Fibroblast of lung (primary cell): ENCODE data around the gene CLK4. TPM values are rescaled to one million over a fixed set of nuclear protein-coding genes. Genes with fewer than 3 reads are reported as not detected.

Experiments used
- DNase-seq, 2 donors: peaks; one replicate each; pipeline versions ENCODE4 v3.0.0 to v3.0.0-alpha.2; 2010; ENCODE audit warnings: low read depth in 2 of 2
- H2AFZ ChIP-seq: 2 replicates; pipeline ENCODE4 v1.5.1; 2012; ENCODE audit warnings: low read length, control low read depth, inconsistent platforms
- H3K27ac ChIP-seq: 2 replicates; pipeline ENCODE4 v1.5.1; 2011; ENCODE audit warnings: low read length, control low read depth; ENCODE audit not compliant: insufficient read depth
- H3K27me3 ChIP-seq: 2 replicates; pipeline ENCODE4 v1.5.1; 2011; ENCODE audit warnings: mild to moderate bottlenecking, low read length; ENCODE audit not compliant: control insufficient read depth, insufficient read depth
- H3K36me3 ChIP-seq: 2 replicates; pipeline ENCODE4 v1.5.1; 2011; ENCODE audit warnings: low read length; ENCODE audit not compliant: control insufficient read depth, insufficient read depth
- H3K4me1 ChIP-seq: 2 replicates; pipeline ENCODE4 v1.5.1; 2011; ENCODE audit warnings: low read length; ENCODE audit not compliant: control insufficient read depth, insufficient read depth; ENCODE audit errors: extremely low read depth
- H3K4me2 ChIP-seq: 2 replicates; pipeline ENCODE4 v1.5.1; 2011; ENCODE audit warnings: low read length, control low read depth; ENCODE audit not compliant: insufficient read depth; ENCODE audit errors: extremely low read depth
- H3K4me3 ChIP-seq, 4 experiments: fragments of 200-600 bp in 1 of 4; sonication (generic) in 1 of 4; replicated peaks in 1 of 4; 2 replicates each; pipeline ENCODE4 v1.5.1; 2011 to 2016; ENCODE audit warnings: low read length in 4 of 4, low read depth in 3 of 4, mild to moderate bottlenecking in 3 of 4, control low read depth in 2 of 4, inconsistent platforms in 1 of 4, mixed read lengths in 1 of 4; ENCODE audit not compliant: insufficient read depth in 1 of 4; ENCODE audit errors: control extremely low read depth in 1 of 4
- H3K79me2 ChIP-seq: 2 replicates; pipeline ENCODE4 v1.5.1; 2012; ENCODE audit warnings: mild to moderate bottlenecking, low read length, inconsistent platforms; ENCODE audit not compliant: control insufficient read depth, insufficient read depth
- H3K9ac ChIP-seq: 2 replicates; pipeline ENCODE4 v1.5.1; 2011; ENCODE audit warnings: mild to moderate bottlenecking, low read length, control low read depth; ENCODE audit not compliant: insufficient read depth
- H3K9me3 ChIP-seq: 2 replicates; pipeline ENCODE4 v1.5.1; 2012; ENCODE audit warnings: low read depth, low read length; ENCODE audit not compliant: control insufficient read depth, insufficient read depth
- H4K20me1 ChIP-seq: 2 replicates; pipeline ENCODE4 v1.5.1; 2011; ENCODE audit warnings: low read length; ENCODE audit not compliant: control insufficient read depth, insufficient read depth; ENCODE audit errors: extremely low read depth
- CTCF ChIP-seq, 2 donors: IDR thresholded peaks in 1 of 2; conservative IDR thresholded peaks in 1 of 2; 1 replicate in 1 of 2; 2 replicates in 1 of 2; pipeline ENCODE4 v1.5.1; 2011 to 2012; ENCODE audit warnings: low read length in 2 of 2, control low read depth in 1 of 2, inconsistent platforms in 1 of 2, low read depth in 1 of 2, mild to moderate bottlenecking in 1 of 2
- EZH2 ChIP-seq: IDR thresholded peaks from 2 replicates; pipeline ENCODE4 v1.5.1; 2012; ENCODE audit warnings: low read length, control low read depth, mild to moderate bottlenecking; ENCODE audit errors: missing control alignments
- polyA plus RNA-seq, 2 donors: library from polyadenylated mRNA; depleted of rRNA in 1 of 2; stranded (reverse) in 1 of 2; unstranded in 1 of 2; fragments of >200 nt; gene quantifications; 2 replicates each; pipeline ENCODE4 v1.2.1, GENCODE V29; 2011 to 2012; ENCODE audit warnings: missing spikeins in 1 of 2
- total RNA-seq: library from RNA; depleted of rRNA; stranded (reverse); fragments of >200 nt; gene quantifications from 2 replicates; pipeline ENCODE4 v1.2.1, GENCODE V29; 2014

The CLK4 gene
- total and polyA plus RNA-seq, 2 donors (not counting 1 experiment from before 2014, with no cell fraction given), result 20.7 to 27.9 TPM

- no peak overlapping the region for H2AFZ ChIP-seq
- H3K9ac ChIP-seq, result no peak overlapping the region
- H3K27ac ChIP-seq, result no peak overlapping the region
- no peaks in the 10 kb centered on the region for H3K9me3 ChIP-seq
- no peaks in the 10 kb centered on the region for H4K20me1 ChIP-seq
- no peaks in the 10 kb centered on the region for H3K79me2 ChIP-seq
- H3K4me1 ChIP-seq, result no peaks in the 10 kb centered on the region
- no peaks in the 10 kb centered on the region for H3K27me3 ChIP-seq
- H3K4me2 ChIP-seq, result no peak overlapping the region
- no peak overlapping the region for H3K4me3 ChIP-seq
- TF ChIP-seq CTCF (conservative IDR thresholded peaks at IDR 0.05 in 1 of 2, IDR thresholded peaks at IDR 0.05 in 1 of 2; ENCODE audit: low read depth in 1 of 2, low read length in 2 of 2) (no peak), EZH2 (no peak)
- no peak for DNase-seq
- H3K36me3 ChIP-seq, result no peaks in the 10 kb centered on the region
Observed at GRCh38 chr5:178637356-178638074, 10.7 kb upstream of the CLK4 start.

- H3K4me1 ChIP-seq, result no peaks in the 10 kb centered on the region
- no peaks in the 10 kb centered on the region for H3K27me3 ChIP-seq
- H3K9ac ChIP-seq, result no peak overlapping the region
- no peak for TF ChIP-seq EZH2
- no peak for TF ChIP-seq CTCF (conservative IDR thresholded peaks at IDR 0.05 in 1 of 2, IDR thresholded peaks at IDR 0.05 in 1 of 2; ENCODE audit: low read depth in 1 of 2, low read length in 2 of 2)
- no peaks in the 10 kb centered on the region for H3K36me3 ChIP-seq
- H3K9me3 ChIP-seq, result no peaks in the 10 kb centered on the region
- no peak overlapping the region for H3K27ac ChIP-seq
- H4K20me1 ChIP-seq, result no peaks in the 10 kb centered on the region
- H3K4me2 ChIP-seq, result no peak overlapping the region
- no peaks in the 10 kb centered on the region for H3K79me2 ChIP-seq
- H3K4me3 ChIP-seq, result no peak overlapping the region
- DNase-seq, result no peak
- H2AFZ ChIP-seq, result no peak overlapping the region
Observed at GRCh38 chr5:178632285-178632684, 5.4 kb upstream of the CLK4 start.

- H3K79me2 ChIP-seq, result peaks cover 8% of the 10 kb centered on the region
- no peaks in the 10 kb centered on the region for H3K36me3 ChIP-seq
- H3K9ac ChIP-seq, result no peak overlapping the region
- H3K4me3 ChIP-seq, result no peak overlapping the region
- H2AFZ ChIP-seq, result no peak overlapping the region
- H3K27me3 ChIP-seq, result no peaks in the 10 kb centered on the region
- no peak for DNase-seq
- TF ChIP-seq CTCF (conservative IDR thresholded peaks at IDR 0.05 in 1 of 2, IDR thresholded peaks at IDR 0.05 in 1 of 2; ENCODE audit: low read depth in 1 of 2, low read length in 2 of 2), result no peak
- TF ChIP-seq EZH2, result no peak
- no peaks in the 10 kb centered on the region for H3K4me1 ChIP-seq
- no peak overlapping the region for H3K27ac ChIP-seq
- no peaks in the 10 kb centered on the region for H3K9me3 ChIP-seq
- no peaks in the 10 kb centered on the region for H4K20me1 ChIP-seq
- no peak overlapping the region for H3K4me2 ChIP-seq
Observed at GRCh38 chr5:178630951-178631350, 4.1 kb upstream of the CLK4 start.
